Activated naive CD4-positive, alpha-beta T cell treated with anti-CD3 and anti-CD28 coated beads, Interleukin-2, amount 50 U/mL, for 24 hours (primary cell): Measurements from ENCODE around the gene PPEF1.

Experiments used
- H3K27ac Mint-ChIP-seq: one replicate; pipeline ENCODE4 v1.8.0; 2021; ENCODE audit warnings: mild to moderate bottlenecking, mixed read lengths
- H3K27me3 Mint-ChIP-seq: one replicate; pipeline ENCODE4 v1.8.0; 2021; ENCODE audit warnings: mixed read lengths
- H3K36me3 Mint-ChIP-seq: one replicate; pipeline ENCODE4 v1.8.0; 2021; ENCODE audit warnings: mixed read lengths
- H3K4me1 Mint-ChIP-seq: one replicate; pipeline ENCODE4 v1.8.0; 2021; ENCODE audit warnings: mixed read lengths
- H3K4me3 Mint-ChIP-seq: one replicate; pipeline ENCODE4 v1.8.0; 2021; ENCODE audit warnings: mild to moderate bottlenecking, mixed read lengths
- H3K9me3 Mint-ChIP-seq: one replicate; pipeline ENCODE4 v1.8.0; 2021; ENCODE audit warnings: mixed read lengths

Gene PPEF1, protein sequence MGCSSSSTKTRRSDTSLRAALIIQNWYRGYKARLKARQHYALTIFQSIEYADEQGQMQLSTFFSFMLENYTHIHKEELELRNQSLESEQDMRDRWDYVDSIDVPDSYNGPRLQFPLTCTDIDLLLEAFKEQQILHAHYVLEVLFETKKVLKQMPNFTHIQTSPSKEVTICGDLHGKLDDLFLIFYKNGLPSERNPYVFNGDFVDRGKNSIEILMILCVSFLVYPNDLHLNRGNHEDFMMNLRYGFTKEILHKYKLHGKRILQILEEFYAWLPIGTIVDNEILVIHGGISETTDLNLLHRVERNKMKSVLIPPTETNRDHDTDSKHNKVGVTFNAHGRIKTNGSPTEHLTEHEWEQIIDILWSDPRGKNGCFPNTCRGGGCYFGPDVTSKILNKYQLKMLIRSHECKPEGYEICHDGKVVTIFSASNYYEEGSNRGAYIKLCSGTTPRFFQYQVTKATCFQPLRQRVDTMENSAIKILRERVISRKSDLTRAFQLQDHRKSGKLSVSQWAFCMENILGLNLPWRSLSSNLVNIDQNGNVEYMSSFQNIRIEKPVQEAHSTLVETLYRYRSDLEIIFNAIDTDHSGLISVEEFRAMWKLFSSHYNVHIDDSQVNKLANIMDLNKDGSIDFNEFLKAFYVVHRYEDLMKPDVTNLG

DNA sequence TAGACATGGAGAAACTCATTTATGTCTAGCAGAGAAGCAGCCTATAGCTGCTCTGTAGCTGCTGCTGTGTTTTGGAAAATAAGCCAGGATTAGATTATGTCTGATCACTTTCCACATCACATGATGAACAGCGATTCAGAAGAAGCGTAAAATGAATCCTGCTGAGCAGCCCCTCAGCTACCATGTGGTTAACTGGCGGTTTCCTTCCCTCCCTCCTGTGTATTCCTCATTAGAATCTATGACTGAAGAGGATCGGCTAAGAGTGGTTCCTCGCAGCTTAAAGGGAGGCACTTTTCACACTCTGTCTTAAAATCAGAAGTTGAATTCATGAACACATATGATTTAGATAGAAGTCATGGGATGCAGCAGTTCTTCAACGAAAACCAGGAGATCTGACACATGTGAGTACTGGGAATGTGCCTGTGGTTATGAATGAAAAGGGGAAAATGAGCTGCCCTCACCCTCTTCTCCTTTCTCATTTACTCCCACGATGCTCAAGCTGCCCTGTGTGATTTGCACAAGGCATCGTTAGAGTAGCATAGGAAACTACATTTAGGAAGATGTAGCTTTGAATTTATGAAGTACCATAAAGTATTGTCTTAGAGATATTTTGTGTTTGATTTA is at the start of gene PPEF1:
Gene PPEF1, plus strand, starts transcription at position 220 of the 624 bp plus-strand sequence. Its CDS starts 136 bp downstream, at position 356.
- Mint-ChIP-seq H3K4me3 (no peak within 1 kb of the TSS), H3K36me3 (no peaks in the 10 kb centered on the region), H3K4me1 (no peaks in the 10 kb centered on the region), H3K27me3 (no peaks in the 10 kb centered on the region), H3K27ac (no peak within 1 kb of the TSS), H3K9me3 (no peaks in the 10 kb centered on the region)

DNA sequence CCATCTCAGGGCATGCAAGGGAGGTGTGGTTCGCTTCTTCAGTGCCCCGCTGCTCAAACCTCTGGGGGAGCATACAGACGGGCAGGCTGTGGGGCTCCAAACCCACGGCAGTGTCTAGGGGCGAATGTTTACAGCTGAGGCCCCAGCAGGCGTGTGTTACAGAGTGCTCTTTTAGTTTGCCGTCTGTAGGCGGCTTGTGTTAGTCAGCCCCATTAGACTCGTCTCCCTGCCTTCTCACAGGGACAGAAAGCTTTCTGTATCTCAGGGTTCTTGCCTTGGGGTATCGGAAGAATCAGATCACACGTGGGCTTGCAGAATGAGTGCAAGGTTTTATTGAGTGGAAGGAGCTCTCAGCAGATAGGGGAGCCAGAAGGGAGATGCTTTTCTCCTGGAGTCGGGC is 46.2 kb upstream of the PPEF1 start:
- no peak overlapping the region for H3K4me3 Mint-ChIP-seq
- H3K27me3 Mint-ChIP-seq = no peaks in the 10 kb centered on the region
- no peak overlapping the region for H3K27ac Mint-ChIP-seq
- no peaks in the 10 kb centered on the region for H3K4me1 Mint-ChIP-seq
- H3K36me3 Mint-ChIP-seq = no peaks in the 10 kb centered on the region
- H3K9me3 Mint-ChIP-seq = no peaks in the 10 kb centered on the region

DNA sequence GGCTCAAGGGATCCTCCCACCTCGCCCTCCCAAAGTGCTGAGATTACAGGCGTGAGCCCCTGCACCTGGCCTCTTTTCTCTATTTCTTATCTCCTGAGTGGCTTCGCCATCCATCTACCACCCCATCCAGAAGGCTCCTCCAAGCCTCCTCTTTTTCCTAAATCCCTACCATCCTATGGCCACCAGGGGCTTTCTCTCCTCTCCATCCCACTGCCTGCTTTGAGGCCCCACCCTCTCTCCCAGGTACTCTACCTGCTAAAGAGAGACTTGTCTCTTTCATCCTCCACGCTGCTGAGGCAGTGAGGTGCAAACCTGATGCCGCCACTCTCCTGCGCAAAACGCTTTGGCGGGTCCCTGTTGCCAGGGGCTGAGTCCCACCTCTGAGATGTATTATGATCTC is 42.5 kb upstream of the PPEF1 start:
- Mint-ChIP-seq H3K9me3 (no peaks in the 10 kb centered on the region), H3K27me3 (no peaks in the 10 kb centered on the region), H3K4me3 (no peak overlapping the region), H3K27ac (no peak overlapping the region), H3K4me1 (peaks cover 7% of the 10 kb centered on the region), H3K36me3 (no peaks in the 10 kb centered on the region)

DNA sequence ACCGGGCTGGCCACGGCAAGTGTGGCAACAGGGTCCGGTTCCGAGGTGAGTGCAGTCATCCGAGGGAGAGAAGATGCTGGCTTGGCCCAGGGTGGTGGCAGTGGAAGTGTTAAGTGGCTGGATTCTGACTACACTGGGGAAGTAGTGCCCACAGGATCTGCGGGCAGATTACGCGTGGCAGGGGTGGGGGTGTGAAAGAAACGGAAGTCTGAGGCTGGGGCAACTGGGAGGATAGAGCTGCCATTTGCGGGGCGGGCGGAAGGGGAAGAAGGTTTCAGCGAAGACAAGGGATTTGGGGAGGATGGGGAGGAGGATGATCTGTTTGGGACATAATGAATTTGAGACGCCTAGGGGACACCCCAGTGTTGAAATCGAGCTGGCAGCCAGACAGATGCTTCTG is 40.8 kb upstream of the PPEF1 start:
- Mint-ChIP-seq H3K4me3 (no peak overlapping the region), H3K4me1 (peaks cover 7% of the 10 kb centered on the region), H3K9me3 (no peaks in the 10 kb centered on the region), H3K27me3 (no peaks in the 10 kb centered on the region), H3K36me3 (no peaks in the 10 kb centered on the region), H3K27ac (no peak overlapping the region)

DNA sequence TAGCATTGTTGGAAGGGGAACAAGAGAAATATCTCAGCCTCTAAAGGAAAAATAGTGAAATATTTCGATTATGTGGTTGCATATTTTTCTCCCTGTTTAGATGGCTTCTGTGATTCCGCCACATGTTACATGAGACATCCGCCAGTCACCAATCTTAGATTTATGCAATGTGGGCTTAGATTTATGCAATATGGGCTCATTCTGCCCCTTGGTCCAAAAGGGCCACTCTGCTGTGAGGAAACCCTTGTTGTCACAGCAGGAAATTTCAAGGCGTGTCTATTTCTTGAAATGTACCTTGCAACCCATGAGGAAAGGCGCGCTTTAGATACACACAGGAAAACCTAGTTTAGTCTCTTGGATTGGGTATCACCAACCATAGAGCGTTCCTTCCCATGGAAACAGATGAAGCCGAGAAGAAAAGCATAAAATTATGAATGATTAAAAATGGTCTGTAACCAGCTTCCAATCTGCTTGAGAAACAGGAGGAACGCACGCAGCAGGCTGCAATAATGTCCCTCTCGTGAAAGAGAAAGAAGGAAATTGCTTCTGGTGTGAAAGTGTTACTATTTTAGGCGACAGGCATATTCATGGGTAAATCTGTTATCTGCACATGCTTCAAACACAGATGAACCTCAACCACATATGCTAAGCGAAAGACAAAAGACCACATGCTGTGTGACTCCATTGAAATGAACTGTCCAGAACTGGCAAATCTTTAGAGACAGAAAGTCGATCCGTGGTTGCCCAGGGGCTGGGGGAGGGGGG is 39.2 kb upstream of the PPEF1 start:
- no peaks in the 10 kb centered on the region for H3K9me3 Mint-ChIP-seq
- H3K27ac Mint-ChIP-seq = peak overlapping the region; percentile 38
- H3K27me3 Mint-ChIP-seq = no peaks in the 10 kb centered on the region
- H3K4me3 Mint-ChIP-seq = peak overlapping the region; percentile 78
- peaks cover 11% of the 10 kb centered on the region for H3K4me1 Mint-ChIP-seq
- H3K36me3 Mint-ChIP-seq = no peaks in the 10 kb centered on the region

DNA sequence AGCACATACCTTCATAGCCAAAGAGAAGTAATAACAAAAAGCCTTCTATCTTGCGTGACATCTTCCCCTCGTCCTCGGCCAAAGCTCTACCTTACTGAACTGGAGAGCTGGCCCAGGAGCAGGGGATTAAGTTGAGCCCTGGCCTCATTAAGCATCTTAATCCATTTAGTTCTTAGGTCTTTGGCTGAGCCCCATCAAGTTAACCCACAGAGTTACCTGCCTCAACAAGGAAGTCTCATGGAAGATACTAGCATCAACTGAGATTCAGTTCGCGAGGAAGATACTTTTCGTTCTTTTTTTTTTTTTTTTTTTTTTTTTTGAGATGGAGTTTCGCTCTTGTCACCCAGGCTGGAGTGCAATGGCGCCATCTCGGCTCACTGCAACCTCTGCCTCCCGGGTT is 35.4 kb upstream of the PPEF1 start, which contains the start of gene RS1:
Gene RS1, minus strand, starts transcription at position 101 of the 400 bp plus-strand sequence. Its CDS starts 40 bp downstream, at position 61.
- Mint-ChIP-seq H3K27ac (no peak within 1 kb of the TSS), H3K27me3 (no peaks in the 10 kb centered on the region), H3K4me1 (peaks cover 11% of the 10 kb centered on the region), H3K4me3 (peak within 1 kb of the TSS; percentile 66), H3K36me3 (no peaks in the 10 kb centered on the region), H3K9me3 (no peaks in the 10 kb centered on the region)

DNA sequence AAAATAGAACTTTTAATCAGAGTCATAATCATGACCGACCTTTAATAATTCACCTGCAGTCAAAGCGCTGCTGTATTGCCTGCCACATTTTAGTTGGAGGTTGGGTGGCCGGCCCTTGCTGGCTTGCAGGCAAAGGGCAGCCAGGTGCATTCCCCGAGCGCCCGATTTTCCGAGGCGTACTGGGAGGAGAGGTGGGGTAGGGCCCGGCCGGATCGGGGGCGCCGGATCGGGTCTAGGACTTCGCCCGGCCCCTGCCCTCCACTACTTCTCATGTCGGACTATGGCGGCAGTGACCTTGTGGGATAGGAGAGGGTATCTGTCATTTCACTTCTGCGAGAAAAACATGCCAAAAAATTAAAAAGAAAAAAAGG is 33.0 kb upstream of the PPEF1 start:
- H3K27ac Mint-ChIP-seq = peak overlapping the region; percentile 91
- H3K27me3 Mint-ChIP-seq = no peaks in the 10 kb centered on the region
- H3K9me3 Mint-ChIP-seq = no peaks in the 10 kb centered on the region
- no peaks in the 10 kb centered on the region for H3K36me3 Mint-ChIP-seq
- H3K4me3 Mint-ChIP-seq = peak overlapping the region; percentile 75
- H3K4me1 Mint-ChIP-seq = peaks cover 12% of the 10 kb centered on the region

DNA sequence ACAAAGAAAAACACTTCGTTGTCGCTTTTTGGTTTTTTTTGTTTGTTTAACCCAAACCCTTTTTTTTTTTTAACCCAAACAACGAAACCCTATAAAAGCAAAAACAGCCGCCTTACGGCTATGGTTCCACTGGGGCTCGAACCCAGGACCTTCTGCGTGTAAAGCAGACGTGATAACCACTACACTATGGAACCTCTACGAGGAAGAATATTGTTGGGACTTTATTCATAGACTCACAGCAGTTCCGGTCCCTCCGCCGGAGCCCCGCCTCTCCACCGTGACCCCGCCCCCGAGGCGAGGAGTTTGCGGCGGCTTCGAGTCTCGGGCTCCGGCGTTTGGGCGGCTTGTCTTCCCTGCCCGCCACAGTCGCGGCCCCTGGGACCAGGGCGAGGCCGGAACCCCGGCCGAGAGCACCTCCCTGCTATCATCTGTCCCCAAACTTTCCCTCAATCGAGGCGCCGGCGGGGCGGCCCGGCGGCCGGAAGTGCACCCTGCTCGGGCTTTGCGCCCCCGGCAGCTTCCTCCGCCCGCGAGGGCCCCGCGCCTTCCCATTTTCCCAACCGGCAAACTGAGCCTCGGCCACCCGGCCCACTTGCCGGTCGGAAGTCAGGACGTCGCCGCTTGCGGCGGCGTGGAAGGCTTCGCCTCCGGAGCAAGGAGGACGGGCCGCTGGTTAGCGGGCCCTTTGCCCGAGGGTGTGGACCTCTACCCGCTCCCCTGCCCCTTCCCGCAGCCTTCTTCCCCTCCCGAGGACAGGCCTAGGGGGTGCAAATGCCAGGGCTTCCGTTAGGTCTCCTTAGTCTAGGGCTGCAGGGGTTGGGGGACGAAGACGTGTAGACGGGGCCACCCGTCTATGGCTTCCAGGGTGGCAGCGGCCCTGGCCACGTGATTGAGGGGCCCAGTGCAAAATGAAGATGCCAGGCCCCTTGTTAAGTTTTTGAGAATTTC is 32.4 kb upstream of the PPEF1 start:
- H3K4me3 Mint-ChIP-seq = peak overlapping the region; percentile 75
- H3K9me3 Mint-ChIP-seq = no peaks in the 10 kb centered on the region
- no peaks in the 10 kb centered on the region for H3K27me3 Mint-ChIP-seq
- no peaks in the 10 kb centered on the region for H3K36me3 Mint-ChIP-seq
- peak overlapping the region; percentile 91 for H3K27ac Mint-ChIP-seq
- peaks cover 12% of the 10 kb centered on the region for H3K4me1 Mint-ChIP-seq

DNA sequence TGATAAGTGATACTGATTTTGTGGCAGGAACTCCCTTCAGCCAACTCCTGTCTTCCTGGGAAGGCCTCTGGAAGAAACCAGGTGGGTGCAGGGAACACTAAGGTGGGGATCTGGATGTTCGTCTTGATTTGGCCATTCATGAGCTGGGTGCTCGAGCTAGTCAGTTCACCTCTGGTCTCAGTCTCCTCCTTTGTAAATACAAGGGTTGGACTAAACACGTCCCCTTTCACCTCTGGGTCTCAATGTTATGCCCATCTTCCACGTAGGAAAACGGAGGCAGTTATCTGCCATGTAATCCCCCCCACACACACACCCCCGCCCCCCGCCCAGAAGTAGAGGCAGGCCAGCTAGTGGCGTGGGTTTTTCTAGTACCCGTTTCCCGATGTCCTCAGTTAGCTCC is 31.4 kb upstream of the PPEF1 start:
- Mint-ChIP-seq H3K27ac (peak overlapping the region; percentile 12), H3K9me3 (no peaks in the 10 kb centered on the region), H3K4me1 (peaks cover 12% of the 10 kb centered on the region), H3K36me3 (no peaks in the 10 kb centered on the region), H3K27me3 (no peaks in the 10 kb centered on the region), H3K4me3 (peak overlapping the region; percentile 33)

DNA sequence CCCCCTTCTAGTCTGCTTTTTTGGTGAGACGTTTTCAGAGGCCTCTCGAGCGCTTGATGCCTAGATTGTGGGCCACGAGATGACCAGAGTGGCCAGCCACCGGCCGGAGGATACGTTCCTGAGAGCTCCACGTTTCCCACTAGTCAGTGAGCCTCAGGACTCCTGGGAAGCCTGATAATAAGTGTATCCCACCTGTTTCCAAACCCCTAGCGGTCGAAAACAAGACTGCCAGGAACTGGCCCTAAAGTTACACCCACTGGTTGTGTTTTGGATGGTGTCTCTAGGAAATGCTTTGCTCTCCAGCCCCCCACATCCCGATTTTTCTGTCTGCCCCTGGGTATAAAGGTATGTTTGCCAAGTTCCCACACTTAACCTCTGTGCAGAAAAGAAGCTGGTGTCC is 31.0 kb upstream of the PPEF1 start:
- Mint-ChIP-seq H3K27ac (peak overlapping the region; percentile 30), H3K4me3 (no peak overlapping the region), H3K36me3 (no peaks in the 10 kb centered on the region), H3K27me3 (no peaks in the 10 kb centered on the region), H3K9me3 (no peaks in the 10 kb centered on the region), H3K4me1 (peaks cover 12% of the 10 kb centered on the region)

DNA sequence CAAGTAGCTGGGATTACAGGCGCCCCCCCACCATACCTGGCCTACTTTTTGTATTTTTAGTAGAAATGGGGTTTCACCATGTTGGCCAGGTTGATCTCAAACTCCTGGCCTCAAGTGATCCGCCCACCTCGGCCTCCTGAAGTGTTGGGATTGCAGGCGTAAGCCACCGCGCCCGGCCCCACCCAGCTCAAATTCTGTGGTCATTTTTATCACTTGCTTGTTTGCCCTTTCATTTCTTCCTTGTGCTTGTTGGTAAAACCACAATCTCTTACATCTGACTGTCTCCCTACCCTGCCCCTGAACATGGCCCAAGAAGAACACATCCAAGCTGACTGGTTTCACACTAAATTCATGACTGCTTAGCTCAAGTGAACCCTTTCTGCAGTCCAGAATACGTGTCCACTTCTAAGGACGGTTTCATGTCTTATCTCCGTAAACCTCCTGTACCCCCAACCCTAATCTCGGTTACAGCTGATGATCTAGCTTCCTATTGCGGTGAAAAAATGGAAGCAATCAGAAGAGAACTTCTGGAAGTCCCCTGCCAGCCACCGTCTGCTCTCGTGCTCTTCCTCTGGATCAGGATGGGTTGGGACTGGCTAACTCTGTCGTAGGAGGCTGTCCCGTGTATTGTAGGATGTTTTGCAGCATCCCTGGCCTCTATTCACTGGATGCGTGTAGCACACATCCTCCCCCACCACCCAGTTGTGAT is 30.1 kb upstream of the PPEF1 start:
- Mint-ChIP-seq H3K9me3 (no peaks in the 10 kb centered on the region), H3K36me3 (no peaks in the 10 kb centered on the region), H3K4me3 (peak overlapping the region; percentile 53), H3K4me1 (peaks cover 12% of the 10 kb centered on the region), H3K27ac (no peak overlapping the region), H3K27me3 (no peaks in the 10 kb centered on the region)

DNA sequence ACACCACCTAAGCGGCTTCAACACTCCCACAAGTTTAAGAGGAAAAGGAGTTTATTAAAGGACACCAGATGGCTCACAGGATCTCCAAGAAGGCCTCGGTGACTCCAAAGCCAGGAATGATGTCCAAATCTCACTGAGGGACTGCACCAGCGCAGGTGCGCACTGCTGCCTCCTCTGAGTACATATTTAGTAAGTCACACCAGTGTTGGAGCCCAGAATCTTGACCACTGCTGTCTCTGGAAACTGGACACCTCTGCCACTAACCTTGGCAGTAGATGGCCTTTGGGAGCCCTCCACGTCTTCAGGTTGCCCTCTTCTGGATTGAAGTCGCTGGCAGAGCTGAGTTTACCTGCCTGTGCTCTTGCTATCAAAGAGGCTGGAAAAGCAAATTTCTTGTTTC is 25.4 kb upstream of the PPEF1 start:
- H3K36me3 Mint-ChIP-seq = no peaks in the 10 kb centered on the region
- no peaks in the 10 kb centered on the region for H3K9me3 Mint-ChIP-seq
- no peaks in the 10 kb centered on the region for H3K27me3 Mint-ChIP-seq
- no peak overlapping the region for H3K4me3 Mint-ChIP-seq
- H3K4me1 Mint-ChIP-seq = peaks cover 8% of the 10 kb centered on the region
- no peak overlapping the region for H3K27ac Mint-ChIP-seq

DNA sequence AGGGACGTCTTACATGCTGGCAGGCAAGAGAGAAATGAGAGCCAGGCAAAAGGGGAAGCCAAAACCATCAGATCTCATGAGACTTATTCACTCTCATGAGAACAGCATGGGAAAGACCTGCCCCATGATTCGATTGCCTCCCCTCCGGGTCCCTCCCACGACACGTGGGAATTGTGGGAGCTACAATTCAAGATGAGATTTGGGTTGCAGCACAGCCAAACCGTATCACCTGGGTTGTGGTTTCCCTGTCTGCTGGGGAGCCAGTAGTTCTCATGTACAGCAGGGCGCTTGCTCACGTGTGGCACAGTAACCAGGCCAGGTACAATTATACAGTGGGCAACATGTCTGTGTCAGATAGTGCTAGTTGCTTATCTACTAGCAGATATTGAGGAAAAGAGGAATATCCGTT is 24.5 kb upstream of the PPEF1 start:
- H3K9me3 Mint-ChIP-seq = no peaks in the 10 kb centered on the region
- H3K36me3 Mint-ChIP-seq = no peaks in the 10 kb centered on the region
- H3K27ac Mint-ChIP-seq = no peak overlapping the region
- no peak overlapping the region for H3K4me3 Mint-ChIP-seq
- H3K4me1 Mint-ChIP-seq = no peaks in the 10 kb centered on the region
- no peaks in the 10 kb centered on the region for H3K27me3 Mint-ChIP-seq

DNA sequence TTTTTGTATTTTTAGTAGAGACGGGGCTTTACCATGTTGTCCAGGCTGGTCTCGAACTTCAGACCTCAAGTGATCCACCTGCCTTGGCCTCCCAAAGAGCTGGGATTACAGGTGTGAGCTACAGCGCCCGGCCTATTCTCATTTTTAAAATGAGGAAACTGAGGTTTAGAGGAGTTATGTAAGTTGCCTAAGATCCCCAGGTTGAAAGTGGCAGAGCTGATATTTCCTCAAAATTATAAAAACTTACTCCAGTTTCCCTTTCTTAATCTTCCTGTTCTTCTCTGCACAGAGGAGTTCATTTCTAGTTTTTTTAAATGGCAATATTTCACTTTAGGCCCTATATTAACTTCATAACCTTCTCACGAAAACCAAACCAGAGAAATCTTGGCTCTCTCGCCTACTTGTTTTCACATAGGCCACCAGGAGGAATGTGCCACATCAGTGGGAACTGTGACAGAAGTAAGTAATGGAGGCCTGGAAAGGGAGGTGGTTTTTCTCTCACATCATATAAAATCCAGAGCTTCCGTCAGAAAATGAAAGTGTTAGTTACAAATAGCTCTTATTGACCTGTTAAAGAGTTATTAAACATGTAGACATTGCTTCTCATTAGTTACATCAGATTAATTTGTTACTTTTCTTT is 19.5 kb upstream of the PPEF1 start:
- Mint-ChIP-seq H3K9me3 (no peaks in the 10 kb centered on the region), H3K4me1 (no peaks in the 10 kb centered on the region), H3K27me3 (no peaks in the 10 kb centered on the region), H3K4me3 (no peak overlapping the region), H3K36me3 (no peaks in the 10 kb centered on the region), H3K27ac (no peak overlapping the region)
